ENCODE data around the gene BTK. TPM values are rescaled to one million over a fixed set of nuclear protein-coding genes. Genes with fewer than 3 reads are reported as not detected.

Gene BTK
- total RNA-seq, 1 experiment from 2014 or later, result not detected

DNA sequence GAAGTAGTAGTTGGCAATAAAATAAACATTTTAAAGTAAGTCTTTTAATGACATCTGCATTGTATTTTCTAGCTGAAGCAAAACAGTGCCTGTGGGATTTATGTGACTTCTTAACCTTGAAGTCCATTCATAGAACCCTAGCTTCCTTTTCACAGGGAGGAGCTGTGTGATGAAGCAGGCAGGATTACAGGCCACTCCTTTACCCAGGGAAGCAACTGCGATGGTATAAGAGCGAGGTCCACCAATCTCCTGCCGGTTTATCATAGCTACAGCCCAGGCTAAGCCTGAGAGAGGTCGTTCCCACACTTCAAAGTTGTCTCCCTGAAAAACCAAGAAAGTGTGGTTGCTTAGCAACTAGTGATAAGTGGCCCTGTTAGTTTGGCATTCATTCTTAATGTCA, 11.8 kb upstream of the BTK start:
- Histone ChIP-seq H3K4me3 (ENCODE audit: low read length) (no peak overlapping the region), H3K36me3 (ENCODE audit: low read depth, low read length) (peaks cover 23% of the 10 kb centered on the region; the same call in 1 of the 2 replicates)

DNA sequence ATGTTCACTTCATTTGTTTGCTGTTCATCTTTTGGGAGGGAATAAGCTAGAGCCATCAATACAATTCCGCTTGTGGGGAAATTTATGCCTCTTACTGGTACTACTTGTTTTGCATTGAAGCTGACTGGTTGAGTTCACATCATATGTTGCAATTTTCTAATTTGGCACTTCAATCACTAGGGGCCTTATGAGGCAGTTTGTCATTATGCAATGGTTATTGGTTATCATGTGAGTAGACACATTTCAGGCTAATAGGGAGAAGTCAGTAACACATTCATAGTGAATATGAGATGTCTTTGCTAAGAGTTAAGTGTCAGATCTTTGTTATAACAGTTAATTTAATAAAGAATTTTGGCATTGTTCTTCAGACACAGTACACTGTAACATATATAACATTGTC, 9.8 kb upstream of the BTK start:
- POLR2A ChIA-PET (ENCODE audit: unreplicated experiment), result no interaction called here
- CTCF ChIA-PET, result no interaction called here
- H3K9me3 ChIP-seq (ENCODE audit: low read length), result no peaks in the 10 kb centered on the region
- TF ChIP-seq EZH2 (IDR thresholded peaks at IDR 0.05; ENCODE audit: low read length, unreplicated experiment) (no peak), EZH2phosphoT487 (IDR thresholded peaks at IDR 0.05; ENCODE audit: borderline replicate concordance, low read length) (no peak)
- TF ChIP-seq, protein P1, sequence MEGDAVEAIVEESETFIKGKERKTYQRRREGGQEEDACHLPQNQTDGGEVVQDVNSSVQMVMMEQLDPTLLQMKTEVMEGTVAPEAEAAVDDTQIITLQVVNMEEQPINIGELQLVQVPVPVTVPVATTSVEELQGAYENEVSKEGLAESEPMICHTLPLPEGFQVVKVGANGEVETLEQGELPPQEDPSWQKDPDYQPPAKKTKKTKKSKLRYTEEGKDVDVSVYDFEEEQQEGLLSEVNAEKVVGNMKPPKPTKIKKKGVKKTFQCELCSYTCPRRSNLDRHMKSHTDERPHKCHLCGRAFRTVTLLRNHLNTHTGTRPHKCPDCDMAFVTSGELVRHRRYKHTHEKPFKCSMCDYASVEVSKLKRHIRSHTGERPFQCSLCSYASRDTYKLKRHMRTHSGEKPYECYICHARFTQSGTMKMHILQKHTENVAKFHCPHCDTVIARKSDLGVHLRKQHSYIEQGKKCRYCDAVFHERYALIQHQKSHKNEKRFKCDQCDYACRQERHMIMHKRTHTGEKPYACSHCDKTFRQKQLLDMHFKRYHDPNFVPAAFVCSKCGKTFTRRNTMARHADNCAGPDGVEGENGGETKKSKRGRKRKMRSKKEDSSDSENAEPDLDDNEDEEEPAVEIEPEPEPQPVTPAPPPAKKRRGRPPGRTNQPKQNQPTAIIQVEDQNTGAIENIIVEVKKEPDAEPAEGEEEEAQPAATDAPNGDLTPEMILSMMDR (conservative IDR thresholded peaks at IDR 0.05; ENCODE audit: low read depth, low read length), result no peak
- no peak overlapping the region for H2AFZ ChIP-seq (ENCODE audit: low read length)
- BruUV-seq (replicated peaks), result no TSS peak
- intact Hi-C loops (cut with micrococcal nuclease), result no loop called here
- ATAC-seq, result no peak
- H3K9ac ChIP-seq (ENCODE audit: low read length), result no peak overlapping the region
- H3K27ac ChIP-seq (ENCODE audit: low read length), result no peak overlapping the region
- peaks cover 35% of the 10 kb centered on the region for H3K36me3 ChIP-seq (ENCODE audit: low read depth, low read length)
- H3K79me2 ChIP-seq (ENCODE audit: low read length), result peaks cover 33% of the 10 kb centered on the region
- H3K9me2 ChIP-seq (replicated peaks; ENCODE audit: low read length), result no peaks in the 10 kb centered on the region
- H3K4me3 ChIP-seq (ENCODE audit: low read length), result no peak overlapping the region
- no peaks in the 10 kb centered on the region for H3F3A ChIP-seq (ENCODE audit: low read length, unreplicated experiment)
- no peak overlapping the region for H3K4me2 ChIP-seq (ENCODE audit: low read length)
- no peaks in the 10 kb centered on the region for H3K27me3 ChIP-seq (ENCODE audit: low read length)
- H4K20me1 ChIP-seq (ENCODE audit: low read length), result peaks cover 17% of the 10 kb centered on the region; the same call in 1 of the 2 replicates
- no peak for DNase-seq
- peaks cover 17% of the 10 kb centered on the region for H3K4me1 ChIP-seq (ENCODE audit: insufficient read depth, low read length)

More for the DNA sequence above, 11.8 kb upstream of the BTK start:
- H3K27me3 ChIP-seq (ENCODE audit: low read length), result no peaks in the 10 kb centered on the region
- no peak overlapping the region for H2AFZ ChIP-seq (ENCODE audit: low read length)
- POLR2A ChIA-PET (ENCODE audit: unreplicated experiment), result interaction anchor here (0.6 to 0.7 kb wide), 2 partner anchors 468 to 752 kb away, joined by 3 to 10 read pairs; no protein-coding TSS in a partner anchor
- H3K9me3 ChIP-seq (ENCODE audit: low read length), result no peaks in the 10 kb centered on the region
- H3K4me1 ChIP-seq (ENCODE audit: insufficient read depth, low read length), result peaks cover 8% of the 10 kb centered on the region
- H4K20me1 ChIP-seq (ENCODE audit: low read length), result peaks cover 12% of the 10 kb centered on the region; the same call in 1 of the 2 replicates
- BruUV-seq (replicated peaks), result no TSS peak
- intact Hi-C loops (cut with micrococcal nuclease), result no loop called here
- TF ChIP-seq EZH2phosphoT487 (IDR thresholded peaks at IDR 0.05; ENCODE audit: borderline replicate concordance, low read length), result no peak
- TF ChIP-seq, protein P1 (conservative IDR thresholded peaks at IDR 0.05; ENCODE audit: low read depth, low read length), result no peak
- H3K27ac ChIP-seq (ENCODE audit: low read length), result peak overlapping the region; percentile 36
- H3K4me2 ChIP-seq (ENCODE audit: low read length), result no peak overlapping the region
- peaks cover 14% of the 10 kb centered on the region for H3K79me2 ChIP-seq (ENCODE audit: low read length)
- no peak overlapping the region for H3K9ac ChIP-seq (ENCODE audit: low read length)
- DNase-seq (no peak), ATAC-seq (peak; percentile 68)
- no peaks in the 10 kb centered on the region for H3K9me2 ChIP-seq (replicated peaks; ENCODE audit: low read length)
- CTCF ChIA-PET, result no interaction called here
- no peaks in the 10 kb centered on the region for H3F3A ChIP-seq (ENCODE audit: low read length, unreplicated experiment)

DNA sequence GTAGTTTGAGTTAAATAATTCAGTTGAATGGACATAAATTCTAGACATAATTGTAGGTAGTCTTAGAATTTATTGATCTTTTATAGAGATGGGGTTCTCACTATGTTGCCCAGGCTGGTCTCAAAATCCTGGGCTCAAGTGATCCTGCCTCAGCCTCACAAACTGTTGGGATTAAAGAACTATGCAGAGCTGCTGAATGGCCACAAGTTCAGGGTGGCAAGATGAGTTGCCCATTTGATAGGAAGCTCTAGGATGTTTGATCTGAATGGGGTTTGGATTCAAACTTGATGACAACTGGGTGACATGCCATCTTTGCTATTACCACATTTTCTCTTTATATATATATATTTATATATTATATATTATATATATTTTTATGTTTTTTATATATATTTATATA, 8.4 kb upstream of the BTK start:
- no peaks in the 10 kb centered on the region for H3K27me3 ChIP-seq (ENCODE audit: low read length)

More for the DNA sequence above, 8.4 kb upstream of the BTK start:
- Histone ChIP-seq H3K4me1 (ENCODE audit: insufficient read depth, low read length) (peaks cover 22% of the 10 kb centered on the region), H2AFZ (ENCODE audit: low read length) (no peak overlapping the region), H3K36me3 (ENCODE audit: low read depth, low read length) (peaks cover 35% of the 10 kb centered on the region), H3K4me2 (ENCODE audit: low read length) (no peak overlapping the region), H3K9me3 (ENCODE audit: low read length) (no peaks in the 10 kb centered on the region), H3K9ac (ENCODE audit: low read length) (no peak overlapping the region), H3K27ac (ENCODE audit: low read length) (no peak overlapping the region), H3K9me2 (replicated peaks; ENCODE audit: low read length) (no peaks in the 10 kb centered on the region), H3K79me2 (ENCODE audit: low read length) (peaks cover 33% of the 10 kb centered on the region), H3F3A (ENCODE audit: low read length, unreplicated experiment) (no peaks in the 10 kb centered on the region), H4K20me1 (ENCODE audit: low read length) (peaks cover 17% of the 10 kb centered on the region; the same call in 1 of the 2 replicates), H3K4me3 (ENCODE audit: low read length) (no peak overlapping the region)
- CTCF ChIA-PET, result no interaction called here
- ATAC-seq (no peak), DNase-seq (no peak)
- intact Hi-C loops (cut with micrococcal nuclease), result no loop called here
- POLR2A ChIA-PET (ENCODE audit: unreplicated experiment), result no interaction called here
- BruUV-seq (replicated peaks), result no TSS peak
- TF ChIP-seq, protein P1 (conservative IDR thresholded peaks at IDR 0.05; ENCODE audit: low read depth, low read length), result no peak
- TF ChIP-seq EZH2 (IDR thresholded peaks at IDR 0.05; ENCODE audit: low read length, unreplicated experiment) (no peak), EZH2phosphoT487 (IDR thresholded peaks at IDR 0.05; ENCODE audit: borderline replicate concordance, low read length) (no peak)

All from PC-3 (cell line).